HepG2 (cell line): ENCODE results near the gene F12. TPM values are rescaled to one million over a fixed set of nuclear protein-coding genes. Genes with fewer than 3 reads are reported as not detected.
A peak's percentile ranks its signal among the peaks of the same experiment; 100 is the strongest.

Experiments
- ADNP ChIP-seq: sonication (generic); formaldehyde crosslinking; IDR thresholded peaks from 2 replicates; pipeline ENCODE4 v1.4.0; 2020; ENCODE audit warnings: missing genetic modification reagents
- ARID5B ChIP-seq: IDR thresholded peaks from 2 replicates; pipeline ENCODE4 v1.4.0; 2020; ENCODE audit warnings: mild to moderate bottlenecking, missing genetic modification reagents
- BRF2 ChIP-seq: sonication (generic); formaldehyde crosslinking; IDR thresholded peaks from 2 replicates; pipeline ENCODE4 v1.8.1; 2022; ENCODE audit warnings: mild to moderate bottlenecking, missing genetic modification reagents
- CEBPB ChIP-seq: IDR thresholded peaks from 2 replicates; pipeline ENCODE4 v1.6.1; 2011; ENCODE audit warnings: low read depth, low read length, improper control_type of control experiment, borderline replicate concordance
- DMTF1 ChIP-seq: sonication (generic); formaldehyde crosslinking; IDR thresholded peaks from 2 replicates; pipeline ENCODE4 v1.4.0; 2020; ENCODE audit warnings: mild to moderate bottlenecking, missing genetic modification reagents
- GABPB1 ChIP-seq: IDR thresholded peaks from 2 replicates; pipeline ENCODE4 v1.6.1; 2016; ENCODE audit warnings: mild to moderate bottlenecking, missing genetic modification reagents, moderate library complexity, missing compliant biosample characterization
- HMG20A ChIP-seq: IDR thresholded peaks from 2 replicates; pipeline ENCODE4 v1.6.1; 2016; ENCODE audit warnings: borderline replicate concordance
- TFDP1 ChIP-seq: IDR thresholded peaks from 2 replicates; pipeline ENCODE4 v1.6.1; 2016; ENCODE audit warnings: missing compliant biosample characterization, missing genetic modification reagents, borderline replicate concordance
- ZFX ChIP-seq: sonication (generic); formaldehyde crosslinking; IDR thresholded peaks from 2 replicates; pipeline ENCODE4 v1.4.0; 2020; ENCODE audit warnings: mild to moderate bottlenecking, low read depth, missing genetic modification reagents, moderate library complexity
- ZNF383 ChIP-seq: sonication (generic); formaldehyde crosslinking; IDR thresholded peaks from 2 replicates; pipeline ENCODE4 v1.4.0; 2020; ENCODE audit warnings: missing genetic modification reagents, mild to moderate bottlenecking, borderline replicate concordance
- ZNF512 ChIP-seq: sonication (generic); formaldehyde crosslinking; IDR thresholded peaks from 2 replicates; pipeline ENCODE4 v1.4.0; 2020; ENCODE audit warnings: mild to moderate bottlenecking, missing genetic modification reagents
- ZNF703 ChIP-seq: sonication (generic); formaldehyde crosslinking; IDR thresholded peaks from 2 replicates; pipeline ENCODE4 v1.5.1; 2020; ENCODE audit warnings: missing genetic modification reagents, mild to moderate bottlenecking, moderate library complexity, borderline replicate concordance
- ZNF891 ChIP-seq: sonication (generic); formaldehyde crosslinking; IDR thresholded peaks from 2 replicates; pipeline ENCODE4 v1.5.0; 2020; ENCODE audit warnings: mild to moderate bottlenecking, missing genetic modification reagents
- polyA plus RNA-seq, 8 experiments: library from polyadenylated mRNA; depleted of rRNA in 3 of 8; stranded (reverse) in 7 of 8; unstranded in 1 of 8; fragments of >200 nt; fragmentation: Illumina TruSeq in 4 of 8; extraction: Trizol in 4 of 8; gene quantifications; 2 replicates each; pipeline versions ENCODE4 v1.2.1 to v1.2.3, GENCODE V29; 2011 to 2016; ENCODE audit warnings: low read depth in 4 of 8, missing spikeins in 1 of 8, mixed read lengths in 1 of 8; ENCODE audit not compliant: insufficient read depth in 1 of 8
- total RNA-seq, 5 experiments: library from RNA; depleted of rRNA; stranded (reverse); fragments of >200 nt; fragmentation: Illumina TruSeq; extraction: Trizol; gene quantifications; 2 replicates each; pipeline ENCODE4 v1.2.3, GENCODE V29; 2016; ENCODE audit warnings: low read depth in 1 of 5

F12 gene
- total and polyA plus RNA-seq, 2 of the 13 experiments (the other 11 are each of a cell fraction or from before 2014, with no cell fraction given): 2.5 to 3.0 TPM

GRCh38 chr5:177366528-177367322 lies 42.6 kb downstream of the F12 start (continued):
- no peak for TF ChIP-seq BRF2 (CRISPR knock-in tag)
- TF ChIP-seq ZNF512 (CRISPR knock-in tag): no peak
- TF ChIP-seq ZNF383: no peak
- TF ChIP-seq ADNP (CRISPR knock-in tag): no peak
- TF ChIP-seq CEBPB: no peak
- TF ChIP-seq TFDP1 (CRISPR knock-in tag): 0 out of 2 replicates have a peak, but pooled peaks have one; percentile 24
- peak; percentile 90 for TF ChIP-seq ZFX
- TF ChIP-seq ARID5B: peak; percentile 24; the same call in 1 of the 2 replicates
- peak; percentile 42; the same call in 1 of the 2 replicates for TF ChIP-seq GABPB1 (CRISPR knock-in tag)
- TF ChIP-seq ZNF703: no peak
- TF ChIP-seq ZNF891 (CRISPR knock-in tag): 0 out of 2 replicates have a peak, but pooled peaks have one; percentile 11
- TF ChIP-seq DMTF1: no peak
- TF ChIP-seq HMG20A (CRISPR knock-in tag): no peak
